SU-DHL-6 (cell line): Measurements from ENCODE around the gene DIAPH3.

Experiments
- H2AFZ ChIP-seq: fragments of 200-600 bp; sonication (generic); 2 replicates; pipeline ENCODE4 v1.6.1; 2014; ENCODE audit warnings: low read depth, mild to moderate bottlenecking, moderate library complexity, mixed read lengths, antibody characterized with exemption, low read length; ENCODE audit not compliant: severe bottlenecking
- H3F3A ChIP-seq: fragments of 200-600 bp; shearing (Covaris generic); 2 replicates; pipeline ENCODE4 v1.6.0; 2016; ENCODE audit warnings: antibody characterized with exemption, mild to moderate bottlenecking; ENCODE audit not compliant: insufficient read depth
- H3K27ac ChIP-seq: fragments of 200-600 bp; sonication (generic); 2 replicates; pipeline ENCODE4 v1.5.1; 2016; ENCODE audit warnings: low read depth, mild to moderate bottlenecking, low read length, moderate library complexity, mixed read lengths
- H3K27me3 ChIP-seq: fragments of 200-600 bp; sonication (generic), shearing (Covaris generic); 2 replicates; pipeline ENCODE4 v1.6.0; 2014; ENCODE audit warnings: mild to moderate bottlenecking, low read length
- H3K36me3 ChIP-seq: fragments of 200-600 bp; sonication (generic); 2 replicates; pipeline ENCODE4 v1.6.1; 2014; ENCODE audit warnings: mild to moderate bottlenecking, low read length, mixed read lengths
- H3K4me2 ChIP-seq: fragments of 300-600, 200-600 bp; shearing (Covaris generic), sonication (generic); 2 replicates; pipeline ENCODE4 v1.6.0; 2014; ENCODE audit warnings: low read length, low read depth, mild to moderate bottlenecking; ENCODE audit not compliant: poor library complexity, severe bottlenecking
- H3K4me3 ChIP-seq: fragments of 200-600 bp; sonication (generic); 2 replicates; pipeline ENCODE4 v1.5.1; 2014; ENCODE audit warnings: antibody characterized with exemption, low read length, mild to moderate bottlenecking, mixed read lengths; ENCODE audit not compliant: insufficient read depth, poor library complexity, severe bottlenecking
- H3K79me2 ChIP-seq: fragments of 200-600 bp; sonication (generic); 2 replicates; pipeline ENCODE4 v1.6.1; 2014; ENCODE audit warnings: mild to moderate bottlenecking, low read length, moderate library complexity; ENCODE audit not compliant: insufficient read depth
- H3K9ac ChIP-seq: fragments of 200-600 bp; sonication (generic); 2 replicates; pipeline ENCODE4 v1.7.0; 2014; ENCODE audit warnings: mild to moderate bottlenecking, low read length
- H3K9me2 ChIP-seq: fragments of 200-600 bp; sonication (generic); replicated peaks from 2 replicates; pipeline ENCODE4 v1.6.1; 2014; ENCODE audit warnings: low read length; ENCODE audit not compliant: insufficient read depth
- H3K9me3 ChIP-seq: fragments of 200-600 bp; sonication (generic); 2 replicates; pipeline ENCODE4 v1.6.1; 2014; ENCODE audit warnings: low read length, mixed read lengths; ENCODE audit not compliant: insufficient read depth
- H4K20me1 ChIP-seq: fragments of 200-600 bp; sonication (generic); 2 replicates; pipeline ENCODE4 v1.6.1; 2014; ENCODE audit warnings: low read depth, mild to moderate bottlenecking, antibody characterized with exemption, low read length, moderate library complexity, mixed read lengths
- CTCF ChIP-seq: fragments of 200-600 bp; sonication (generic); IDR thresholded peaks from one replicate; pipeline ENCODE4 v1.5.1; 2017; ENCODE audit warnings: antibody characterized with exemption, mild to moderate bottlenecking, low read length, moderate library complexity; ENCODE audit not compliant: insufficient read depth, poor library complexity, severe bottlenecking
- EZH2phosphoT487 ChIP-seq: fragments of 200-600 bp; sonication (generic), shearing (Covaris generic); conservative IDR thresholded peaks from 2 replicates; pipeline ENCODE4 v1.6.1; 2018; ENCODE audit warnings: mild to moderate bottlenecking, antibody characterized with exemption, low read length, moderate library complexity, mixed read lengths

DIAPH3 gene

GRCh38 chr13:59623206-59623915, 540.4 kb downstream of the DIAPH3 start:
- Histone ChIP-seq H3F3A (no peaks in the 10 kb centered on the region), H3K4me2 (no peak overlapping the region), H2AFZ (no peak overlapping the region), H3K36me3 (no peaks in the 10 kb centered on the region), H3K27ac (no peak overlapping the region), H4K20me1 (no peaks in the 10 kb centered on the region), H3K9ac (no peak overlapping the region), H3K9me2 (no peaks in the 10 kb centered on the region), H3K27me3 (no peaks in the 10 kb centered on the region), H3K4me3 (no peak overlapping the region), H3K9me3 (no peaks in the 10 kb centered on the region), H3K79me2 (no peaks in the 10 kb centered on the region)
- TF ChIP-seq CTCF = no peak

GRCh38 chr13:59621773-59622172, 542.0 kb downstream of the DIAPH3 start:
- H3K27me3 ChIP-seq = no peaks in the 10 kb centered on the region
- H3K27ac ChIP-seq = no peak overlapping the region
- no peak overlapping the region for H3K9ac ChIP-seq
- no peaks in the 10 kb centered on the region for H3K79me2 ChIP-seq
- H3K4me2 ChIP-seq = no peak overlapping the region
- no peak overlapping the region for H2AFZ ChIP-seq
- no peaks in the 10 kb centered on the region for H3K9me2 ChIP-seq
- H4K20me1 ChIP-seq = no peaks in the 10 kb centered on the region
- H3K9me3 ChIP-seq = no peaks in the 10 kb centered on the region
- no peaks in the 10 kb centered on the region for H3F3A ChIP-seq
- no peaks in the 10 kb centered on the region for H3K36me3 ChIP-seq
- no peak overlapping the region for H3K4me3 ChIP-seq
- TF ChIP-seq EZH2phosphoT487 (no peak), CTCF (no peak)
